ENCODE results near the gene IQCH. TPM values are rescaled to one million over a fixed set of nuclear protein-coding genes. Genes with fewer than 3 reads are reported as not detected.
"Not testable (repeated sequence)": the region's sequence is repeated elsewhere in the genome, so short reads cannot be mapped to it uniquely, and the experiment has no call there.

Gene IQCH
- total RNA-seq, 1 donor from 2014 or later, result 2.2 TPM

GRCh38 chr15:67246606-67247005, 8.0 kb upstream of the IQCH start:
- DNase-seq (ENCODE audit: low spot score), result not testable (repeated sequence)

DNA sequence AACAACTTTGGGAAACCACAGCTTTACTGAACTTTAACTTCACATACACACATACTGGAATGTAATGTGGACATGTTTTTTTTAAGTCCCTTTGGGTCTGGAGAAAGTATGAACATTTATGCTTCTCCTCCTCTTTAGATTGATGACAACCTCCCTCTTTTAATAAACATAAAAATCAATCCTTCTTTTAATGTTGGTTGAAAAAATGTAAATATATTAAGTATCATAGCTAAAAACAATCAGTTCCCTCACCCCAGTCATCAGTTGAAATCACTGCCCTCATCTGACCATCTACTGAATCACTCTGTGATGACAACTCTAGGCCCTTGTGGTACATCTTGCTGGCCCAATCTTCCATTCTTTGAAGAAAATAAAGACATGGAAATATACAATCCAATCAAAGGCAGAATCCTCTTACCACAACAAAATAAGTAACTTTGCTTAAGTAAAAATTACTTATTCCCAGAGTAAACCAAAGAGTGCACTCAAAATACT, 6.5 kb upstream of the IQCH start:
- DNase-seq (ENCODE audit: low spot score), result no peak

- DNase-seq (ENCODE audit: low spot score), result no peak
Measured at GRCh38 chr15:67249830-67250229, 4.8 kb upstream of the IQCH start.

DNA sequence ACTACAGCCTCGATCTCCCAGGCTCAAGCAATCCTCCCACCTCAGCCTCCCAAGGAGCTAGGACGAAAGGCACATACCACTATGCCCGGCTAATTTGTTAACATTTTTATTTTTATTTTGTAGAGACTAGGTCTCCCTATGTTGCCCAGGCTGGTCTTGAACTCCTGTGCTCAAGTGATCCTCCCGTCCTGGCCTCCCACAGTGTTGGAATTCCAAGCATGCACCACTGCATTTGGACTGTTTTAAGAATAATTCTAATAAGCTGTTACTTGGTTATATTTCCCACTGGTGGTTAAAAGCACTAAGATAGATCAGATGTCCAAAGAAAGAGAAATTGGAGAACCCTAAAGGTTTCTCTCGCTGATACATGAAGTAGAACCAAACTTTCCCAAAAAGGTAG, 3.3 kb upstream of the IQCH start:
- no peak for DNase-seq (ENCODE audit: low spot score)

- no peak for DNase-seq (ENCODE audit: low spot score)
Measured at GRCh38 chr15:67253101-67253500, 1.5 kb upstream of the IQCH start.

- DNase-seq (ENCODE audit: low spot score), result no peak
Measured at GRCh38 chr15:67253549-67254237, 893 bp upstream of the IQCH start.

- no peak for DNase-seq (ENCODE audit: low spot score)
Measured at GRCh38 chr15:67256051-67256450, 1.5 kb downstream of the IQCH start.

DNA sequence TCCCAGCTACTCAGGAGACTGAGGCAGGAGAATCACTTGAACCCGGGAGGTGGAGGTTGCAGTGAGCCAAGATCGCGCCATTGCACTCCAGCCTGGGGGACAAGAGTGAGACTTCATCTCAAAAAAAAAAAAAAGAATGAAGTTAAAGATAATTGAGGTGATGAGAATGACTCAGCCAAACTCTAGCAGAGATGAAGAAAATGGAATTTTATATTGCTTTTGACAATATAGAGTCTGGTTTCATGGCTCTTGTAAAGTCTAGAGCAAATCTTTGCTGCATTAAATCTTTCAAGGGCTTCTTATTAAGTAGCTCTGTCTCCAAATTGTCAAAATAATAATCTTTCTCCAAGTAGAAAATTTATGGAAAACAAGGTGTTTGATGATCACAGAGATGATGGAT, 3.8 kb downstream of the IQCH start:
- not testable (repeated sequence) for DNase-seq (ENCODE audit: low spot score)

DNA sequence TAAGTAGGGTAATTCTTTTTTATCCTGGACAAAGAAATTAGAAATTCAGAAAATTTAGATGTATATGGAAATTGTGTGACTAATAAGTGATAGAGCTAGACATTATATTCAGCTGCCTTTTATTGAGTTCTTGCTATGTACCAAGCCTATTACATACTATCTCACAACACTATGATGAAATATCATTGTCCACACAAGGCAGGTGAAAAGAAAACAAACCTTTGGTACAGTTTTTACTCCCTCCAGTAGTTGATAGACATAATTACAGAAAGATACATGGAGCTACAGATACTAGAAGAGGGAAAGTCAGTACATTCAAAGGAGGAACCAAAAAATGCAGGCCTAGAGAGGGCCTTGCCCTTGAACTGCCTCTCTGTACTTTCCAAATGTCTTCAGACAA, 4.8 kb downstream of the IQCH start:
- no peak for DNase-seq (ENCODE audit: low spot score)

GRCh38 chr15:67259806-67260205, 5.2 kb downstream of the IQCH start:
- no peak for DNase-seq (ENCODE audit: low spot score)

GRCh38 chr15:67266870-67267269, 12.3 kb downstream of the IQCH start:
- no peak for DNase-seq (ENCODE audit: low spot score)

DNA sequence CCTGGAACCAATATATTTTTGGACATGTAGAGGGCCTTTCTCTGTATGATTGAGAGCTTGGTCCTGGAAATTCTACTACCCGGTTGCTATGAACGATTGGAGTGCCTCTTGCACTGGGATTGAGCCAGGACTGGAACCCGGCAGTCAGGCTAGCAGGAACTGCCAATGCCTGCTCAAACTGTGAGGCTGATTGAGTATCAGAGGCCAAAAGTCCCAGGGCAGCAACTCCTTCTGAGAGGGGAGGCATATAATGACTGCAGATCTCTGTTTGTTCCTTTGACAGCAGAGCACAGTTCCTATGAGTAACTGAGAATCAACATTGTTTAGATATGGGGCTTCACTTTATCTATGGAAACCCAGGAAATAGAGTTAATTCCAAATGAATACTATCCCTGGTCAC, 12.9 kb downstream of the IQCH start:
- DNase-seq (ENCODE audit: low spot score), result no peak

DNA sequence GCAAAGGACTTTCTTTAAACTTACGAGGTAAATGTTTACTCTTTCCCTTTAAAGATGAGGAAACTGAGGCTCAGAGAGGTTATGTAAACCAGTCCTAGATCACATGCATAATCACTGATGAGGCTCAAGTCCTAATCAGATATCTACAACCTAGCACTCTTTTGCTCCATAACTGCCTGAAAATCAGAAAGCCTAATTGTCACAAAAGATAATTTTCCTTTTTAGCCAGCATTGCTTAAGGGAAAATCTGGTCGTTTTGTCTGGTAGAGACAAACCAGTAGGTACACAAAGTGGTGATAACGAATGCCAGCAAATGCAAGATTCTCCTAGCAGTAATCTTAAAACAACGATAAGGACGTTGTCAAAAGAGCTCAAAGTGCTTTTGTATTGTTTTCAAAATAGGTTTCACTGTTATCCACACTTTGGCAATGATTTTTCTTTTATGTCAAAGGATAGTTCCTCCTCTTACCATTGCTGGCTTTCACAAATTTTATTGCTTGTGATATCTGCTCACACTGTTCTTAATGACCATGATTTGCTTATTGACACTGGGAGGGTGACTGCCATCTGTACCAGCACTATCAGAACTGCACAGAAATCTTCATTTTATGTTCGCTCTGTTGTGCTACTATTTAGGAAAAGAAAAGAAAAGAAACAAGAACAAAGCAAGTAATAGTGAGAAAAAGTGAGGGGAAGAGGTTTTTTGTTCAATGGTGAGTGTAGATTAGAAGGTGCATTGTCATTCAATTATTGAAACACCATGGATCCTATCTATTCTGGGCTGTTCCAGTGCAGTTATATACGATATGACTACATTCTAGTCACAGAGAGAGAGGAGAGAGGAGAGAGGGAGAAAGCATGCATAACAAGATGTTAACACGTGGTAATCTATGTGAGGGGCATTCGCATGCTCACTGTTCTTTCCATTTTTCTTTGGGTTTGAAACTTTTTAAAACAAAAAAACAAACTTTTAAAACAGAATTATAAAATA, 13.7 kb downstream of the IQCH start:
- no peak for DNase-seq (ENCODE audit: low spot score)

DNA sequence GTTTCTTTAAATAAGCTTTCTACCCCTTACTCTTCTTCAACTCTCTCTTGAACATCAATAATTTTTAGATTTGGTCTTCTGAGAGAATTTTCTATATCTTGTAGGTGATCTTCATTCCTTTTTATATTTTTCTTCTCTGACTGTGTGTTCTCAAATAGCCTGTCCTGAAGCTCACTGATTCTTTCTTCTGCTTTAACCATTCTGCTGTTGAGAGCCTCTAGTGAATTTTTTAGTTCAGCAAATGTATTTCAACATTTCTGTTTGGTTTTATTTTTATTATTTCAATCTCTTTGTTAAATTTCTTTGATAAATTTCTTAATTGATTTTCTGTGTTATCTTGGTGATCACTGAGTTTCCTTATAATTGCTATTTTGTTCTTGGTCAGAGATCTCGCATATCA, 19.6 kb downstream of the IQCH start:
- DNase-seq (ENCODE audit: low spot score), result no peak

DNA sequence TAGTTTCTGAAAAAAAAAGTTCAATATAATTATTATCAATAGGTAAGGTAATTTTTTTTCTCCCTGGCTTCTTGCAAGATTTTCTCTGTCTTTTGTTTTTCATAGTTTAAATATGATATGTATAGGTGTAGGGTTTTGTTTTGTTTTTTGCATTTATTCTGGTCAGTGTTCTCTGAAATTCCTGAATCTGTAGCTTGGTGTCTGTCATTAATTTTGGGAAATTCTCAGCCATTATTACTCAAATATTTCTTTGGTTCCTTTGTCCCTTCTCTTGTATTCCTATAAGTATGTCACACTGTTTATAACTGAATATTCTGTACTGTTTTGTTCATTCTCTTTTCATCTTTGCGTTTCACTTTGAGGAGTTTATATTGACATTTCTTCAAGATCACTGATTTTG, 22.1 kb downstream of the IQCH start:
- DNase-seq (ENCODE audit: low spot score), result no peak

- no peak for DNase-seq (ENCODE audit: low spot score)
Measured at GRCh38 chr15:67280217-67280616, 25.6 kb downstream of the IQCH start.

DNA sequence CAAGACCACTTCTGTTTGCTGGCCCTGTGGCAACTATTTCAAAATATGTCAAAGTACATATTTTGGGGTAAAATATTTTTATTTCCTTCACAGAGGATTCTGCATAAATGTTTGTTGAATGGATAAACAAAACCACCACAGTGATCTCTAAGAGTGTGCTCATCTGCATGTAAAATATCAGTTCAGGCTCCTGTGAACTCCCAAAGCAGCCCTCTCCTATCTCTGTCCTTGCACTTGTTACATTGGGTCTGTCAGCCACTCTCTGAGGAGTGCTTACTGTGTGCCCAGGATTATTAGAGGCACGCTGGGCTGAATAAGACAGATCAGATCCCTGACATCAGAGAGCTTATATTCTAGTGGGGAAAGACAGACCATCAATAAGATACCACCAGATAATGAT, 27.1 kb downstream of the IQCH start:
- DNase-seq (ENCODE audit: low spot score), result peak; percentile 5

DNA sequence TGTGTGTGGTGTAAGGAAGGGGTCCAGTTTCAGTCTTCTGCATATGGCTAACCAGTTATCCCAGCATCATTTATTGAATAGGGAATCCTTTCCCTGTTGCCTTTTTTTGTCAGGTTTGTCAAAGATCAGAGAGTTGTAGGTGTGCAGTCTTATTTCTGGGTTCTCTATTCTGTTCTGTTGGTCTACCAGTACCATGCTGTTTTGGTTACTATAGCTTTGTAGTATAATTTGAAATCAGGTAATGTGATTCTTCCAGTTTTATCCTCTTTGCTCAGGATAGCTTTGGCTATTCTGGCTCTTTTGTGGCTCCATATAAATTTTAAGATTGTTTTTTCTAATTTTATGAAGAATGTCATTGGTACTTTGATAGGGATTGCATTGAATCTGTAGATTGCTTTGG, 31.0 kb downstream of the IQCH start:
- not testable (repeated sequence) for DNase-seq (ENCODE audit: low spot score)

GRCh38 chr15:67286400-67286799, 31.8 kb downstream of the IQCH start:
- not testable (repeated sequence) for DNase-seq (ENCODE audit: low spot score)

DNA sequence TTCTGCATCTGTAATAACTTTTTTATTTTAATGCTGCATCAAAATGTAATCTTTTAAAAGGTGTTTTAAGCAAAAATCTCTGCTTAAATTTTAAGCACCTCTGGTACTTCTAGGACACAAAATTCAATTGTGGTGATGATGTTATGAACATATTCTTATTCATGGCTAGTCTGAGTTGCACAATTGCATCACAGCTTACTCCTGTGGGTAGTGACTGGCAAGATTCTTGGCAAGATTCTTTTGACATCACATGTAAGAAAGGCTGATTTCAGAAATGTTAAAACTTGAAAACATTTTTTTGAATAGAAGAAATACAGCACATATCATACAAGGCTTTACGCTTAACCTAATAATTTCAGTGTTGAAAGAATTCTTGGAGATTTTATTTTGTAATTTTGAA, 35.7 kb downstream of the IQCH start:
- DNase-seq (ENCODE audit: low spot score), result no peak

- no peak for DNase-seq (ENCODE audit: low spot score)
Measured at GRCh38 chr15:67296188-67296587, 41.6 kb downstream of the IQCH start.

DNA sequence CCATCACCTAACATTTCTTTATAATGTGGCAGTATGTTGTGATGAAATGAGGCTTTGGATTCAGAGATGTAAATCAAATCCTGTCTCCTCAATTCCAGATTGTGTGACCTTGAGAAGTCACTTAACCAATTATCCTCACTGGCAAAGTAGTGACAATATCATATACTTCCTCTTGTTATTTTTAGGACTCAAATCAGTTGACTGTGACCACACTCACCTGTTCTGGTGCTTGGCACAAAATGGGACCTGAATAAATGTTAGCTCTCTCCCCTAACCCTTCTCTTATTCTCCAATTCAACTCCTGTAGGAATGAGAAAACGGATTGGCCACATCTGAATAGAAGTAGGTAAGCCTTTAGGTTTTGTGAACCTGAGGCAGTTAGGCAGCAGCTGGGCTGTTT, 42.1 kb downstream of the IQCH start:
- DNase-seq (ENCODE audit: low spot score), result no peak
